ENCODE data around the gene PSMC3IP. TPM values are rescaled to one million over a fixed set of nuclear protein-coding genes. Genes with fewer than 3 reads are reported as not detected.

Gene PSMC3IP
- polyA plus RNA-seq, 3 donors, result 16.3 to 21.5 (median 19.0) TPM

Other genes starting within 250 kb of the PSMC3IP start
- gene STAT3, start 189.3 kb downstream of the PSMC3IP start, polyA plus RNA-seq (ENCODE audit: insufficient read length in 3 of 3), result 10 to 100 TPM; 53.3 to 57.0 (median 55.3) TPM
- gene CAVIN1, start 154.5 kb downstream of the PSMC3IP start, polyA plus RNA-seq (ENCODE audit: insufficient read length in 3 of 3), result 10 to 100 TPM; 55.5 to 64.4 (median 59.5) TPM
- 10 to 100 TPM; 44.0 to 51.5 (median 48.6) TPM for gene ATP6V0A1, start 118.9 kb downstream of the PSMC3IP start, polyA plus RNA-seq (ENCODE audit: insufficient read length in 3 of 3)
- 10 to 100 TPM; 18.1 to 22.8 (median 20.4) TPM for gene NAGLU, start 41.5 kb downstream of the PSMC3IP start, polyA plus RNA-seq (ENCODE audit: insufficient read length in 3 of 3)
- gene HSD17B1, start 24.8 kb downstream of the PSMC3IP start, polyA plus RNA-seq (ENCODE audit: insufficient read length in 3 of 3), result 1 to 10 TPM; 3.0 to 4.1 (median 3.6) TPM
- gene COASY, start 15.6 kb downstream of the PSMC3IP start, polyA plus RNA-seq (ENCODE audit: insufficient read length in 3 of 3), result 10 to 100 TPM; 54.0 to 58.4 (median 54.8) TPM
- 10 to 100 TPM; 33.9 to 35.7 (median 34.7) TPM for gene MLX, start 10.6 kb downstream of the PSMC3IP start, polyA plus RNA-seq (ENCODE audit: insufficient read length in 3 of 3)
- 10 to 100 TPM; 43.1 to 44.1 (median 43.3) TPM for gene RETREG3, start 31.6 kb upstream of the PSMC3IP start, polyA plus RNA-seq (ENCODE audit: insufficient read length in 3 of 3)
- 10 to 100 TPM; 53.5 to 63.6 (median 54.5) TPM for gene TUBG1, start 32.0 kb upstream of the PSMC3IP start, polyA plus RNA-seq (ENCODE audit: insufficient read length in 3 of 3)
- gene TUBG2, start 81.6 kb upstream of the PSMC3IP start, polyA plus RNA-seq (ENCODE audit: insufficient read length in 3 of 3), result 10 to 100 TPM; 19.5 to 20.7 (median 20.0) TPM
- gene PLEKHH3, start 99.3 kb upstream of the PSMC3IP start, polyA plus RNA-seq (ENCODE audit: insufficient read length in 3 of 3), result 10 to 100 TPM; 11.0 to 12.7 (median 11.5) TPM
- gene CCR10, start 104.1 kb upstream of the PSMC3IP start, polyA plus RNA-seq (ENCODE audit: insufficient read length in 3 of 3), result 1 to 10 TPM in 2 of 3 donors, under 1 TPM in 1; 0.87 to 1.1 (median 1.0) TPM
- gene CNTNAP1, start 104.8 kb upstream of the PSMC3IP start, polyA plus RNA-seq (ENCODE audit: insufficient read length in 3 of 3), result 1 to 10 TPM; 6.4 to 7.1 (median 7.0) TPM
- gene EZH1, start 167.3 kb upstream of the PSMC3IP start, polyA plus RNA-seq (ENCODE audit: insufficient read length in 3 of 3), result 10 to 100 TPM; 37.3 to 44.1 (median 40.8) TPM
- 10 to 100 TPM; 87.3 to 96.7 (median 92.2) TPM for gene RAMP2, start 183.5 kb upstream of the PSMC3IP start, polyA plus RNA-seq (ENCODE audit: insufficient read length in 3 of 3)
- 100 to 1,000 TPM in 1 of 3 donors, 10 to 100 TPM in 2; 95.3 to 105 (median 97.8) TPM for gene VPS25, start 195.7 kb upstream of the PSMC3IP start, polyA plus RNA-seq (ENCODE audit: insufficient read length in 3 of 3)
- gene WNK4, start 202.9 kb upstream of the PSMC3IP start, polyA plus RNA-seq (ENCODE audit: insufficient read length in 3 of 3), result 10 to 100 TPM in 2 of 3 donors, 1 to 10 TPM in 1; 8.7 to 11.2 (median 11.0) TPM
- gene COA3, start 221.0 kb upstream of the PSMC3IP start, polyA plus RNA-seq (ENCODE audit: insufficient read length in 3 of 3), result 100 to 1,000 TPM; 162 to 191 (median 178) TPM
- 1 to 10 TPM; 1.6 to 2.0 (median 1.7) TPM for gene CNTD1, start 221.1 kb upstream of the PSMC3IP start, polyA plus RNA-seq (ENCODE audit: insufficient read length in 3 of 3)
- gene BECN1, start 246.6 kb upstream of the PSMC3IP start, polyA plus RNA-seq (ENCODE audit: insufficient read length in 3 of 3), result 10 to 100 TPM; 74.8 to 80.9 (median 78.8) TPM